Measurements from ENCODE around the gene ASB14. TPM values are rescaled to one million over a fixed set of nuclear protein-coding genes. Genes with fewer than 3 reads are reported as not detected.

The ASB14 gene
- total and polyA plus RNA-seq, 4 donors = 0.06 to 1.4 (median 0.43) TPM

DNA sequence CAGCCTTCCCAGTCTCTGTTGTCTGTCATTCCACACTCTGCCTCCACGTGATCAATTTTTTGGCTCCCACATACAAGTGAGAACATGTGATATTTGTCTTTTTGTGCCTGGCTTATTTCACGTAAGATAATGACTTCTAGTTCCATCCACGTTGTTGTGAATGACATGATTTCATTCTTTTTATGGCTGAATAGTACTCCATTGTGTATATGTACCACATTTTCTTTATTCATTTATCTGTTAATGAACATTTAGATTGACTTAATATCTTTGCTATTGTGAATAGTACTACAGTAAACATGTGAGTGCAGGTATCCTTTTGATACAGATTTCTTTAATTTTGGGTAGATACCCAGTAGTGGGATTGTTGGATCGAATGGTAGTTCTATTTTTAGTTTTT, 31.4 kb downstream of the ASB14 start:
- Histone ChIP-seq H3K4me3 (no peak overlapping the region), H3K36me3 (ENCODE audit: control insufficient read depth in 4 of 4, insufficient read depth in 4 of 4, low read length in 4 of 4) (peaks cover 12 to 61% (median 28%) of the 10 kb centered on the region in 4 donors), H3K27me3 (ENCODE audit: control insufficient read depth in 3 of 3, insufficient read depth in 3 of 3, low read length in 2 of 3) (no peaks in the 10 kb centered on the region), H3K9me3 (ENCODE audit: control insufficient read depth in 4 of 4, insufficient read depth in 3 of 4, low read length in 3 of 4) (peaks cover 0 to 3% (median 0%) of the 10 kb centered on the region in 4 donors), H3K27ac (ENCODE audit: low read depth in 1 of 2, low read length in 1 of 2) (no peak overlapping the region), H3K9ac (ENCODE audit: insufficient read depth in 1 of 2, low read length in 2 of 2) (no peak overlapping the region), H3K4me1 (ENCODE audit: control insufficient read depth in 5 of 5, insufficient read depth in 5 of 5, low read length in 5 of 5) (no peaks in the 10 kb centered on the region)
- ATAC-seq (ENCODE audit: insufficient read depth, low FRiP score) (no peak), DNase-seq (no peak)
- TF ChIP-seq, protein P1, sequence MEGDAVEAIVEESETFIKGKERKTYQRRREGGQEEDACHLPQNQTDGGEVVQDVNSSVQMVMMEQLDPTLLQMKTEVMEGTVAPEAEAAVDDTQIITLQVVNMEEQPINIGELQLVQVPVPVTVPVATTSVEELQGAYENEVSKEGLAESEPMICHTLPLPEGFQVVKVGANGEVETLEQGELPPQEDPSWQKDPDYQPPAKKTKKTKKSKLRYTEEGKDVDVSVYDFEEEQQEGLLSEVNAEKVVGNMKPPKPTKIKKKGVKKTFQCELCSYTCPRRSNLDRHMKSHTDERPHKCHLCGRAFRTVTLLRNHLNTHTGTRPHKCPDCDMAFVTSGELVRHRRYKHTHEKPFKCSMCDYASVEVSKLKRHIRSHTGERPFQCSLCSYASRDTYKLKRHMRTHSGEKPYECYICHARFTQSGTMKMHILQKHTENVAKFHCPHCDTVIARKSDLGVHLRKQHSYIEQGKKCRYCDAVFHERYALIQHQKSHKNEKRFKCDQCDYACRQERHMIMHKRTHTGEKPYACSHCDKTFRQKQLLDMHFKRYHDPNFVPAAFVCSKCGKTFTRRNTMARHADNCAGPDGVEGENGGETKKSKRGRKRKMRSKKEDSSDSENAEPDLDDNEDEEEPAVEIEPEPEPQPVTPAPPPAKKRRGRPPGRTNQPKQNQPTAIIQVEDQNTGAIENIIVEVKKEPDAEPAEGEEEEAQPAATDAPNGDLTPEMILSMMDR (IDR thresholded peaks at IDR 0.05; ENCODE audit: control extremely low read depth, extremely low read depth) = no peak
- 97 to 98% methylated on average over 4 of the region's 4 CpGs for WGBS, 2 donors

DNA sequence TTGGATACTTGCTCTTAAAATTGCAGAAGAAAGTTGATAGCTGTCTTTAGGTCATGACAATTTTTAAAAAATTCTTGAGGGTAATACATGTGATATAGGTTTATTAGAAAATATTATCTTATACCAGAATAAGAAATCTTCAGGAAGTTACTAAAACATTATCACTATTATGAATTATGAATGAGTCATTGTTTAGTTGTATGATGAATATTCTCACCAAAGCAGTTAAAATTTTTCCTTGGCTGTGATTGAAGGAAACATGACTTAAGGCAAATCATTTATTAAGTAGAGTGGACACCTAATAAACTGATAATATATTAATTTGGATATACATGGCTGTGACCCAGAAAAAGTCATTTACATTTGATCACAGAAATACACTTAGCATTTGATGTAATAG, 34.8 kb downstream of the ASB14 start:
- ATAC-seq (ENCODE audit: insufficient read depth, low FRiP score) (no peak), DNase-seq (no peak)
- peaks cover 6 to 46% (median 18%) of the 10 kb centered on the region in 4 donors for H3K36me3 ChIP-seq (ENCODE audit: control insufficient read depth in 4 of 4, insufficient read depth in 4 of 4, low read length in 4 of 4)
- no peak overlapping the region for H3K9ac ChIP-seq (ENCODE audit: insufficient read depth in 1 of 2, low read length in 2 of 2)
- no peaks in the 10 kb centered on the region for H3K9me3 ChIP-seq (ENCODE audit: control insufficient read depth in 4 of 4, insufficient read depth in 3 of 4, low read length in 3 of 4)
- no peak overlapping the region for H3K27ac ChIP-seq (ENCODE audit: low read depth in 1 of 2, low read length in 1 of 2)
- H3K4me1 ChIP-seq (ENCODE audit: control insufficient read depth in 5 of 5, insufficient read depth in 5 of 5, low read length in 5 of 5) = peaks cover 0 to 3% (median 0%) of the 10 kb centered on the region in 5 donors
- no peak overlapping the region for H3K4me3 ChIP-seq
- TF ChIP-seq, protein P1 (IDR thresholded peaks at IDR 0.05; ENCODE audit: control extremely low read depth, extremely low read depth) = no peak
- no peaks in the 10 kb centered on the region for H3K27me3 ChIP-seq (ENCODE audit: control insufficient read depth in 3 of 3, insufficient read depth in 3 of 3, low read length in 2 of 3)

DNA sequence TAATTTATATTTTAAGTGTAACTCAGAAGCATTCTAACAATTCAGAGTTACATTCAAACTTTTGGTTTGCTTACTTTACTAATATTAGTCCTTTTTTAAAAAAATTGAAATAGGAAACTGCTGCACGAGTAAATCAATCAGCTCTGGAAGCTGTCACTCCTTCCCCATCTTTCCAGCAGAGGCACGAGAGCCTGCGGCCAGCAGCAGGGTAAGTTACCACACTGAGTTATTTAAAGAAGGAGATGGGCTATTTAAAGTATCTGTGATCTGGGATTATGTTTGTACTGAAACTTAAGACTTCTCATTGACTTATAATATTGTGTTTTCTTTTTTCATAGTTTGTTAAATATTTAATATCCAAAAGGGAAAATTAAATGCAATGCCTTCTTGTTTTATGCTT, 35.6 kb downstream of the ASB14 start:
- WGBS, 2 donors = 86 to 90% methylated on average over 3 of the region's 3 CpGs

More for the DNA sequence above, 35.6 kb downstream of the ASB14 start:
- no peak overlapping the region for H3K9ac ChIP-seq (ENCODE audit: insufficient read depth in 1 of 2, low read length in 2 of 2)
- H3K4me3 ChIP-seq = no peak overlapping the region
- H3K27ac ChIP-seq (ENCODE audit: low read depth in 1 of 2, low read length in 1 of 2) = no peak overlapping the region
- TF ChIP-seq, protein P1 (IDR thresholded peaks at IDR 0.05; ENCODE audit: control extremely low read depth, extremely low read depth) = no peak
- H3K9me3 ChIP-seq (ENCODE audit: control insufficient read depth in 4 of 4, insufficient read depth in 3 of 4, low read length in 3 of 4) = no peaks in the 10 kb centered on the region
- H3K36me3 ChIP-seq (ENCODE audit: control insufficient read depth in 4 of 4, insufficient read depth in 4 of 4, low read length in 4 of 4) = peaks cover 3 to 43% (median 17%) of the 10 kb centered on the region in 4 donors
- H3K4me1 ChIP-seq (ENCODE audit: control insufficient read depth in 5 of 5, insufficient read depth in 5 of 5, low read length in 5 of 5) = peaks cover 0 to 6% (median 0%) of the 10 kb centered on the region in 5 donors
- H3K27me3 ChIP-seq (ENCODE audit: control insufficient read depth in 3 of 3, insufficient read depth in 3 of 3, low read length in 2 of 3) = no peaks in the 10 kb centered on the region
- ATAC-seq (ENCODE audit: insufficient read depth, low FRiP score) = no peak
- no peak for DNase-seq
